ENCODE measurements around the gene MTCH1. TPM values are rescaled to one million over a fixed set of nuclear protein-coding genes. Genes with fewer than 3 reads are reported as not detected.
"Not testable (repeated sequence)": the region's sequence is repeated elsewhere in the genome, so short reads cannot be mapped to it uniquely, and the experiment has no call there.

MTCH1 gene
- total RNA-seq, 2 donors from 2014 or later: 237 to 273 TPM

GRCh38 chr6:36946526-36946925 is 39.5 kb downstream of the MTCH1 start:
- Histone ChIP-seq H3K36me3 (no peaks in the 10 kb centered on the region), H3K4me1 (ENCODE audit: control insufficient read depth in 1 of 2, low read depth in 2 of 2) (no peaks in the 10 kb centered on the region), H3K9me3 (no peaks in the 10 kb centered on the region), H3K27me3 (replicated peaks; ENCODE audit: insufficient read depth) (no peaks in the 10 kb centered on the region), H3K4me3 (no peak overlapping the region), H3K27ac (no peak overlapping the region)
- no peak for DNase-seq (ENCODE audit: low spot score)
- TF ChIP-seq, protein P1, sequence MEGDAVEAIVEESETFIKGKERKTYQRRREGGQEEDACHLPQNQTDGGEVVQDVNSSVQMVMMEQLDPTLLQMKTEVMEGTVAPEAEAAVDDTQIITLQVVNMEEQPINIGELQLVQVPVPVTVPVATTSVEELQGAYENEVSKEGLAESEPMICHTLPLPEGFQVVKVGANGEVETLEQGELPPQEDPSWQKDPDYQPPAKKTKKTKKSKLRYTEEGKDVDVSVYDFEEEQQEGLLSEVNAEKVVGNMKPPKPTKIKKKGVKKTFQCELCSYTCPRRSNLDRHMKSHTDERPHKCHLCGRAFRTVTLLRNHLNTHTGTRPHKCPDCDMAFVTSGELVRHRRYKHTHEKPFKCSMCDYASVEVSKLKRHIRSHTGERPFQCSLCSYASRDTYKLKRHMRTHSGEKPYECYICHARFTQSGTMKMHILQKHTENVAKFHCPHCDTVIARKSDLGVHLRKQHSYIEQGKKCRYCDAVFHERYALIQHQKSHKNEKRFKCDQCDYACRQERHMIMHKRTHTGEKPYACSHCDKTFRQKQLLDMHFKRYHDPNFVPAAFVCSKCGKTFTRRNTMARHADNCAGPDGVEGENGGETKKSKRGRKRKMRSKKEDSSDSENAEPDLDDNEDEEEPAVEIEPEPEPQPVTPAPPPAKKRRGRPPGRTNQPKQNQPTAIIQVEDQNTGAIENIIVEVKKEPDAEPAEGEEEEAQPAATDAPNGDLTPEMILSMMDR (IDR thresholded peaks at IDR 0.05): no peak
- ATAC-seq (ENCODE audit: insufficient number of reproducible peaks, low FRiP score, low read depth): no peak

DNA sequence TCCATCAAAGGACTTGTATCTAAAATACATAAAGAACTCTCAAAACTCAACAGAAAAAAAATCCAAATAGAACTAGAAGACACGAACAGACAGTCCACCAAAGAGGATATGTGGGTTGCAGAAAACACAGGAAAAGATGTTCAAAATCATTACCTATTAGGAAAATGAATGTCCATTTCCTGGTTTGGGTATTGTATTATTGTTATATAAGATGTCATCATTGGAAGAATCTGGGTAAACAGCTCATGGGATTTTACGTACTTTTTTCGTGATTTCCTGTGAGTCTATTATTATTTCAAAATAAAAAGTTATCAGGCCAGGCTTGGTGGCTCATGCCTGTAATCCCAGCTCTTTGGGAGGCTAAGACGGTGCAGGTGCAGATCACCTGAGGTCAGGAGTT is 40.7 kb downstream of the MTCH1 start:
- no peaks in the 10 kb centered on the region for H3K9me3 ChIP-seq
- no peaks in the 10 kb centered on the region for H3K27me3 ChIP-seq (replicated peaks; ENCODE audit: insufficient read depth)
- no peak overlapping the region for H3K4me3 ChIP-seq
- no peaks in the 10 kb centered on the region for H3K4me1 ChIP-seq (ENCODE audit: control insufficient read depth in 1 of 2, low read depth in 2 of 2)
- DNase-seq (ENCODE audit: low spot score) (no peak), ATAC-seq (ENCODE audit: insufficient number of reproducible peaks, low FRiP score, low read depth) (no peak)
- no peak overlapping the region for H3K27ac ChIP-seq
- TF ChIP-seq, protein P1 (IDR thresholded peaks at IDR 0.05): no peak
- no peaks in the 10 kb centered on the region for H3K36me3 ChIP-seq

DNA sequence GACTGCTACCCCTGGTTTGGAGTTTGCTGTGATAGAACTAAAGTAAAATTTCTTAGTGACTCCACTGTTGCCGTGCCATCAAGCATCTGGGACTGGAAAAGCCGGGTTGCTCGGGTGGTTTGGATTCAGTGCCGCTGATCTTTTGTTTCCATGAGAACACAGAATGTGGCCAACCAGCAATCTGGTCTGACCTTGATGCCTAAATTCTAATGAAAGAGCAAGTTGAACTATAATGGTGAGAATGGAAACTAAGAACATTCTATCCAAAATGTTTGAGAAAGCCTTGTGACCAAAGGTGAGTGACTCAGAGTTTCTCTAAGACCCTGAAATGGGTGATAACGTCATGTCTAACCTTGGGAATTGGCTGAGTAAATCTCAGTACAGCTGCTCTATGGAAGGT is 41.3 kb downstream of the MTCH1 start:
- no peaks in the 10 kb centered on the region for H3K36me3 ChIP-seq
- ATAC-seq (ENCODE audit: insufficient number of reproducible peaks, low FRiP score, low read depth): no peak
- TF ChIP-seq, protein P1 (IDR thresholded peaks at IDR 0.05): no peak
- no peaks in the 10 kb centered on the region for H3K9me3 ChIP-seq
- H3K27ac ChIP-seq: no peak overlapping the region
- no peaks in the 10 kb centered on the region for H3K27me3 ChIP-seq (replicated peaks; ENCODE audit: insufficient read depth)
- H3K4me3 ChIP-seq: no peak overlapping the region
- no peaks in the 10 kb centered on the region for H3K4me1 ChIP-seq (ENCODE audit: control insufficient read depth in 1 of 2, low read depth in 2 of 2)
- no peak for DNase-seq (ENCODE audit: low spot score)

GRCh38 chr6:36942329-36942728 is 43.7 kb downstream of the MTCH1 start:
- H3K27ac ChIP-seq: not testable (repeated sequence)

GRCh38 chr6:36941561-36941960 is 44.4 kb downstream of the MTCH1 start:
- H3K36me3 ChIP-seq; H3K27ac ChIP-seq; H3K4me1 ChIP-seq (ENCODE audit: control insufficient read depth in 1 of 2, low read depth in 2 of 2); H3K9me3 ChIP-seq; H3K27me3 ChIP-seq (replicated peaks; ENCODE audit: insufficient read depth); DNase-seq (ENCODE audit: low spot score); H3K4me3 ChIP-seq; ATAC-seq (ENCODE audit: insufficient number of reproducible peaks, low FRiP score, low read depth): not testable (repeated sequence)

More at GRCh38 chr6:36942329-36942728, 43.7 kb downstream of the MTCH1 start:
- DNase-seq (ENCODE audit: low spot score); H3K27me3 ChIP-seq (replicated peaks; ENCODE audit: insufficient read depth); H3K4me1 ChIP-seq (ENCODE audit: control insufficient read depth in 1 of 2, low read depth in 2 of 2); H3K36me3 ChIP-seq; H3K4me3 ChIP-seq; H3K9me3 ChIP-seq; ATAC-seq (ENCODE audit: insufficient number of reproducible peaks, low FRiP score, low read depth): not testable (repeated sequence)

DNA sequence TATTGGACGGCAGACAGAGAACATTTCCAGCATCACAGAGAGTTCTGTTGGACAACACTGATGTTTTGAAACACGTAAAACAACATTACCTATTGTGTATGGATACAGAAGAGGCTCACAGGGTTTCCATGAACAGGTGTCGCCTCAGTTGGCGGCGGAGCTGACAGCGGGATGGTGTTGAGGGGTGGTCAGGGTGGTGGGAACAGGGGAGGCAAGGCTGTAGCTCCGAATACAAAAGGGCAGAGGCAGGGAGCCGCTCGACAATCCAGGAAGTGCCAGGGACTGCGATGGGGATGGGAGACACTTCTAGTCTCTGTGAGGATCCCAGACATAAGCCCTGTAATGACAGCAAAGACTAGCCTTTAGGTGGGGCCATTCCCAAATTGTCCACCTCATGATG is 46.0 kb downstream of the MTCH1 start:
- DNase-seq (ENCODE audit: low spot score): no peak
- Histone ChIP-seq H3K4me3 (no peak overlapping the region), H3K27ac (no peak overlapping the region), H3K27me3 (replicated peaks; ENCODE audit: insufficient read depth) (no peaks in the 10 kb centered on the region), H3K9me3 (no peaks in the 10 kb centered on the region), H3K36me3 (no peaks in the 10 kb centered on the region), H3K4me1 (ENCODE audit: control insufficient read depth in 1 of 2, low read depth in 2 of 2) (no peaks in the 10 kb centered on the region)
- TF ChIP-seq, protein P1 (IDR thresholded peaks at IDR 0.05): no peak
- ATAC-seq (ENCODE audit: insufficient number of reproducible peaks, low FRiP score, low read depth): no peak

DNA sequence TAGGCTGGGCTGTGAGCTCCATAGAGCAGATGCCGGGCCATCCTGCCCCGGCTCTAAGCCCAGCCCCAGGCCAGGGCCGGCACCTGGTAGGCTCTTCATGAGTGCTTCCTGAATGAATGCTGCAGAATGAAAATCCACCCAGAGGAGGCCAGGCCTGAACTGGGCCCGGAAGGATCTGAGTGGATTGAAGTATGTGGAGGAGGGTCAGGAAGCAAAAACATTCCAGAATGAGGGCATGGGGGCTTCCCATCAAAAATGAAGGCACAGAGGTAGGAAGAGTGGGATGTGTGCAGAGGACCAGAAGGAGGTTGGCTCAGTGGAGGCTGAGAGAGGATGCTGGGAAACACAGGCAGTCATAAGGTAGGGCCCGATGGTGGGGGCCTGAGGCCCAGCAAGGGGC is 47.0 kb downstream of the MTCH1 start:
- not testable (repeated sequence) for H3K9me3 ChIP-seq; ATAC-seq (ENCODE audit: insufficient number of reproducible peaks, low FRiP score, low read depth); H3K4me3 ChIP-seq; DNase-seq (ENCODE audit: low spot score); H3K4me1 ChIP-seq (ENCODE audit: control insufficient read depth in 1 of 2, low read depth in 2 of 2); H3K27ac ChIP-seq; H3K27me3 ChIP-seq (replicated peaks; ENCODE audit: insufficient read depth); H3K36me3 ChIP-seq

All from thoracic aorta (tissue), 2 donors.